Fibroblast of lung (primary cell): ENCODE results near the gene AFG3L2.

ENCODE experiments used
- CTCF ChIP-seq, 2 donors: IDR thresholded peaks in 1 of 2; conservative IDR thresholded peaks in 1 of 2; 1 replicate in 1 of 2; 2 replicates in 1 of 2; pipeline ENCODE4 v1.5.1; 2011 to 2012; ENCODE audit warnings: low read length in 2 of 2, control low read depth in 1 of 2, inconsistent platforms in 1 of 2, low read depth in 1 of 2, mild to moderate bottlenecking in 1 of 2
- EZH2 ChIP-seq: IDR thresholded peaks from 2 replicates; pipeline ENCODE4 v1.5.1; 2012; ENCODE audit warnings: low read length, control low read depth, mild to moderate bottlenecking; ENCODE audit errors: missing control alignments

GRCh38 chr18:12309683-12310198 lies 67.3 kb downstream of the AFG3L2 start:
- TF ChIP-seq CTCF (conservative IDR thresholded peaks at IDR 0.05 in 1 of 2, IDR thresholded peaks at IDR 0.05 in 1 of 2; ENCODE audit: low read depth in 1 of 2, low read length in 2 of 2): no peak
- no peak for TF ChIP-seq EZH2
